SK-N-SH (cell line): ENCODE measurements around the gene AGO3. TPM values are rescaled to one million over a fixed set of nuclear protein-coding genes. Genes with fewer than 3 reads are reported as not detected.

Experiments
- CTCF ChIA-PET: fragments of 300-600, 350-600 bp; formaldehyde crosslinking; extraction: SDS; loops from one replicate; lab custom pipeline; 2021; lab: Yijun Ruan, JAX
- POLR2A ChIA-PET: fragments of 350-600 bp; sonication (Branson Sonifier 250); formaldehyde crosslinking; extraction: SDS; loops from one replicate; lab custom pipeline; 2020; ENCODE audit warnings: antibody characterized with exemption, inconsistent platforms; lab: Yijun Ruan, JAX
- DNase-seq: peaks from one replicate; pipeline ENCODE4 v3.0.0; 2012
- H2AFZ ChIP-seq: fragments of 200-600 bp; sonication (generic); 2 replicates; pipeline ENCODE4 v1.8.1; 2016; ENCODE audit warnings: antibody characterized with exemption, mild to moderate bottlenecking, low read depth
- H3F3A ChIP-seq: fragments of 200-600 bp; sonication (generic); replicated peaks from 2 replicates; pipeline ENCODE3; 2016; ENCODE audit warnings: antibody characterized with exemption, mild to moderate bottlenecking; ENCODE audit not compliant: insufficient read depth
- H3K27ac ChIP-seq, 2 experiments: fragments of 200-500 bp in 1 of 2; fragments of 200-600 bp in 1 of 2; sonication (Bioruptor generic) in 1 of 2; sonication (generic), shearing (Covaris generic) in 1 of 2; 2 replicates each; pipeline versions ENCODE4 v1.5.1 to v1.6.1; 2014 to 2016; ENCODE audit warnings: low read depth in 2 of 2, inconsistent platforms in 1 of 2, low read length in 1 of 2, mild to moderate bottlenecking in 1 of 2, mixed read lengths in 1 of 2
- H3K27me3 ChIP-seq: fragments of 200-600 bp; sonication (generic), shearing (Covaris generic); 2 replicates; pipeline ENCODE4 v1.6.1; 2016; ENCODE audit warnings: mixed run types; ENCODE audit not compliant: insufficient read depth
- H3K36me3 ChIP-seq, 2 experiments: fragments of 200-500 bp in 1 of 2; fragments of 200-600 bp in 1 of 2; sonication (Bioruptor generic) in 1 of 2; sonication (generic) in 1 of 2; replicated peaks in 1 of 2; 2 replicates each; pipeline versions ENCODE3 to v1.5.1; 2014 to 2016; ENCODE audit warnings: low read length in 1 of 2, mild to moderate bottlenecking in 1 of 2; ENCODE audit not compliant: insufficient read depth in 2 of 2, control insufficient read depth in 1 of 2
- H3K4me1 ChIP-seq, 2 experiments: fragments of 200-500 bp in 1 of 2; fragments of 200-600 bp in 1 of 2; sonication (Bioruptor generic) in 1 of 2; sonication (generic), shearing (Covaris generic) in 1 of 2; 2 replicates each; pipeline versions ENCODE4 v1.5.1 to v1.6.1; 2014 to 2016; ENCODE audit warnings: low read depth in 1 of 2, low read length in 1 of 2, mixed run types in 1 of 2; ENCODE audit not compliant: insufficient read depth in 2 of 2, control insufficient read depth in 1 of 2
- H3K4me2 ChIP-seq: fragments of 200-600 bp; sonication (generic), shearing (Covaris generic); 2 replicates; pipeline ENCODE4 v1.6.1; 2017; ENCODE audit warnings: mixed run types
- H3K4me3 ChIP-seq, 2 experiments: fragments of 200-500 bp in 1 of 2; fragments of 200-600 bp in 1 of 2; sonication (Bioruptor generic) in 1 of 2; sonication (generic), shearing (Covaris generic) in 1 of 2; 2 replicates each; pipeline versions ENCODE4 v1.5.1 to v1.8.1; 2014 to 2016; ENCODE audit warnings: low read depth in 2 of 2, inconsistent platforms in 1 of 2, low read length in 1 of 2, mild to moderate bottlenecking in 1 of 2, mixed read lengths in 1 of 2, moderate library complexity in 1 of 2
- H3K79me2 ChIP-seq: fragments of 200-600 bp; sonication (generic); 2 replicates; pipeline ENCODE4 v1.8.1; 2017; ENCODE audit warnings: mild to moderate bottlenecking; ENCODE audit not compliant: insufficient read depth
- H3K9ac ChIP-seq: fragments of 200-600 bp; sonication (generic); 2 replicates; pipeline ENCODE4 v1.6.1; 2017; ENCODE audit warnings: mixed run types
- H3K9me2 ChIP-seq: fragments of 200-600 bp; sonication (generic); 2 replicates; pipeline ENCODE4 v1.6.1; 2017; ENCODE audit warnings: mixed run types
- H3K9me3 ChIP-seq: fragments of 200-600 bp; sonication (generic); 2 replicates; pipeline ENCODE4 v1.6.1; 2017; ENCODE audit warnings: mixed run types, mild to moderate bottlenecking, moderate library complexity
- H4K20me1 ChIP-seq: fragments of 200-600 bp; sonication (generic); 2 replicates; pipeline ENCODE4 v1.6.1; 2017; ENCODE audit warnings: mild to moderate bottlenecking, mixed run types; ENCODE audit not compliant: insufficient read depth
- ELF1 ChIP-seq: IDR thresholded peaks from 2 replicates; pipeline ENCODE4 v1.4.0; 2012
- EP300 ChIP-seq, 2 experiments: IDR thresholded peaks; 2 replicates each; pipeline versions ENCODE4 v1.4.0 to v1.6.1; 2012; ENCODE audit warnings: borderline replicate concordance in 1 of 2, low read depth in 1 of 2, low read length in 1 of 2
- EZH2phosphoT487 ChIP-seq: fragments of 200-600 bp; sonication (generic); IDR thresholded peaks from 2 replicates; pipeline ENCODE4 v1.6.1; 2017; ENCODE audit warnings: low read depth, mixed run types, mild to moderate bottlenecking, antibody characterized with exemption, moderate library complexity, borderline replicate concordance
- FOSL2 ChIP-seq: IDR thresholded peaks from 2 replicates; pipeline ENCODE4 v1.4.0; 2012; ENCODE audit warnings: low read depth, mild to moderate bottlenecking, moderate library complexity, borderline replicate concordance
- MEF2A ChIP-seq: IDR thresholded peaks from 2 replicates; pipeline ENCODE4 v1.4.0; 2012; ENCODE audit warnings: low read depth, borderline replicate concordance
- RAD21 ChIP-seq: IDR thresholded peaks from 2 replicates; pipeline ENCODE4 v1.6.1; 2012; ENCODE audit warnings: mild to moderate bottlenecking, low read length
- RCOR1 ChIP-seq: fragments of 150-350 bp; IDR thresholded peaks from 2 replicates; pipeline ENCODE4 v1.6.1; 2017; ENCODE audit warnings: antibody characterized with exemption, low read length
- RFX5 ChIP-seq: IDR thresholded peaks from 2 replicates; pipeline ENCODE4 v1.6.1; 2012; ENCODE audit warnings: mild to moderate bottlenecking, improper control_type of control experiment, low read length
- RXRA ChIP-seq: IDR thresholded peaks from 2 replicates; pipeline ENCODE4 v1.4.0; 2012; ENCODE audit warnings: low read depth, mild to moderate bottlenecking, borderline replicate concordance
- SIN3A ChIP-seq: IDR thresholded peaks from 2 replicates; pipeline ENCODE4 v1.6.1; 2012; ENCODE audit warnings: low read depth, mild to moderate bottlenecking, low read length, moderate library complexity, borderline replicate concordance
- SMC3 ChIP-seq: IDR thresholded peaks from 2 replicates; pipeline ENCODE4 v1.6.1; 2012; ENCODE audit warnings: low read depth, low read length, improper control_type of control experiment
- TAF1 ChIP-seq: IDR thresholded peaks from 2 replicates; pipeline ENCODE4 v1.6.1; 2012; ENCODE audit warnings: low read depth, mild to moderate bottlenecking, low read length, moderate library complexity, borderline replicate concordance
- TEAD4 ChIP-seq: IDR thresholded peaks from 2 replicates; pipeline ENCODE4 v1.4.0; 2012; ENCODE audit warnings: mild to moderate bottlenecking, borderline replicate concordance; ENCODE audit not compliant: insufficient read depth
- WGBS: methylation state at CpG from one replicate; pipeline ENCODE4 v1.1.6; 2017; ENCODE audit warnings: low lambda C conversion rate; 5-methylcytosine and 5-hydroxymethylcytosine counted together
- polyA plus RNA-seq, 3 experiments: library from polyadenylated mRNA; depleted of rRNA; stranded (reverse); fragments of >200 nt; gene quantifications; 2 replicates each; pipeline ENCODE4 v1.2.3, GENCODE V29; 2012
- TF ChIP-seq, protein P1 (sequence below): IDR thresholded peaks from 2 replicates; pipeline ENCODE4; 2012
- TF ChIP-seq, protein P2 (sequence below): IDR thresholded peaks from 2 replicates; pipeline ENCODE4 v1.4.0; 2012; ENCODE audit warnings: low read depth, borderline replicate concordance
- TF ChIP-seq, protein P3 (sequence below): IDR thresholded peaks from 2 replicates; pipeline ENCODE4 v1.4.0; 2012; ENCODE audit warnings: low read depth
- TF ChIP-seq, protein P4 (sequence below): IDR thresholded peaks from 2 replicates; pipeline ENCODE4 v1.4.0; 2012; ENCODE audit warnings: low read depth, borderline replicate concordance
- TF ChIP-seq, protein P5 (sequence below): fragments of 150-350 bp; IDR thresholded peaks from 2 replicates; pipeline ENCODE4 v1.6.1; 2016; ENCODE audit warnings: mild to moderate bottlenecking, low read depth, low read length
- TF ChIP-seq, protein P6 (sequence below): fragments of 150-350 bp; IDR thresholded peaks from 2 replicates; pipeline ENCODE4 v1.6.1; 2017; ENCODE audit warnings: antibody characterized with exemption, low read length, low read depth, borderline replicate concordance

Gene AGO3
- polyA plus RNA-seq, 1 of the 3 experiments (the other 2 are of a cell fraction), result 6.7 TPM

DNA sequence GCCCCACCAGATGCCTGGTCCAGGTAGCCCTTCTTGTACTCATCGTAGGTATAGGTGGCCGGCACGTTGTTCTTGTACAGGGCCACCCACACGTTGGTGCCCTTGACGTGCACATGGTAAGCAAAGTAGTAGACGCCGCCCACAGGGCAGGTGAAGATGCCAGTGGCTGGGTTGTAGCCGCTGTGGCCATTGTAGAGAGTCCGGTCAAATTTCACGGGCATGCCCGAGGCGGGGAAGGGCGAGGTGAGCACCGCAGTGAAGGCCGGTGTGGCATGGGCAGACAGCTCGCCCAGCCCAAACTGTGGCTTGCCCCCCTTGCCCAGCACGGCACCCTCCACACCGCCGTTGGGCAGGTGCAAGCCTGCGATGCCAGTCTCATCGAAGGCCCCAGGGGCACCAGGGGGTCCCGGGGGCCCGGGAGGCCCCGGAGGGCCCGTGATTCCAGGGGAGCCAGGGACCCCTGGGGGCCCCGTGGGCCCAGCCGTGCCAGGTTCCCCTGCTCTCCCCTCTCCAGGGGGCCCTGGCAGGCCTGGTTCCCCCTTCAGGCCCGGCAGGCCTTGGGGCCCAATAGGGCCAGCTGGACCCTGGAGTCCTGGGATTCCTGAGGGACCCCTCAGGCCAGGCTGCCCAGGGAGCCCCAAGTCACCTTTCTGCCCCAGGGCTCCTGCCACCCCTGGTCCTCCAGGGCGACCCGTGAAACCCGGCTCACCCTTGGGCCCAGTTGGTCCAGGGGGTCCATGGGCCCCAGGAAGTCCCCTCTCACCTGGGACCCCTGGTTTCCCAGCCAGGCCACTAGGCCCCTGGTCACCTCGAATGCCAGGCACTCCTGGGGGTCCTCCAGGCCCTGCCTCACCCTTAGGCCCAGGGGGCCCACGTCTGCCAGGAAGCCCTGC lies 167.0 kb downstream of the AGO3 start:
- ChIA-PET CTCF (interaction anchor here (0.6 to 32.6 kb wide), 6 partner anchors 19 to 188 kb away, joined by 3 to 700 read pairs (median 5); partner anchors contain the start of gene TRAPPC3), POLR2A (interaction anchor here (1.0 kb wide), 1 partner anchor 37 kb away, joined by 5 read pairs; no protein-coding TSS in a partner anchor)
- H3K36me3 ChIP-seq, result peaks cover 11 to 33% of the 10 kb centered on the region in 2 experiments
- H3K9me2 ChIP-seq, result no peaks in the 10 kb centered on the region
- H3F3A ChIP-seq, result peaks cover 20% of the 10 kb centered on the region
- no peak for DNase-seq
- H3K9ac ChIP-seq, result no peak overlapping the region
- TF ChIP-seq, protein P1, sequence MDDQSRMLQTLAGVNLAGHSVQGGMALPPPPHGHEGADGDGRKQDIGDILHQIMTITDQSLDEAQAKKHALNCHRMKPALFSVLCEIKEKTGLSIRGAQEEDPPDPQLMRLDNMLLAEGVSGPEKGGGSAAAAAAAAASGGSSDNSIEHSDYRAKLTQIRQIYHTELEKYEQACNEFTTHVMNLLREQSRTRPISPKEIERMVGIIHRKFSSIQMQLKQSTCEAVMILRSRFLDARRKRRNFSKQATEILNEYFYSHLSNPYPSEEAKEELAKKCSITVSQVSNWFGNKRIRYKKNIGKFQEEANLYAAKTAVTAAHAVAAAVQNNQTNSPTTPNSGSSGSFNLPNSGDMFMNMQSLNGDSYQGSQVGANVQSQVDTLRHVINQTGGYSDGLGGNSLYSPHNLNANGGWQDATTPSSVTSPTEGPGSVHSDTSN, result no peak
- TF ChIP-seq TAF1, result no peak
- TF ChIP-seq, protein P2, sequence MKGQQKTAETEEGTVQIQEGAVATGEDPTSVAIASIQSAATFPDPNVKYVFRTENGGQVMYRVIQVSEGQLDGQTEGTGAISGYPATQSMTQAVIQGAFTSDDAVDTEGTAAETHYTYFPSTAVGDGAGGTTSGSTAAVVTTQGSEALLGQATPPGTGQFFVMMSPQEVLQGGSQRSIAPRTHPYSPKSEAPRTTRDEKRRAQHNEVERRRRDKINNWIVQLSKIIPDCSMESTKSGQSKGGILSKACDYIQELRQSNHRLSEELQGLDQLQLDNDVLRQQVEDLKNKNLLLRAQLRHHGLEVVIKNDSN, result no peak
- TF ChIP-seq, protein P3, sequence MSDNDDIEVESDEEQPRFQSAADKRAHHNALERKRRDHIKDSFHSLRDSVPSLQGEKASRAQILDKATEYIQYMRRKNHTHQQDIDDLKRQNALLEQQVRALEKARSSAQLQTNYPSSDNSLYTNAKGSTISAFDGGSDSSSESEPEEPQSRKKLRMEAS, result no peak
- no peak for TF ChIP-seq RFX5
- no peak for TF ChIP-seq TEAD4
- no peak for TF ChIP-seq MEF2A
- TF ChIP-seq, protein P4, sequence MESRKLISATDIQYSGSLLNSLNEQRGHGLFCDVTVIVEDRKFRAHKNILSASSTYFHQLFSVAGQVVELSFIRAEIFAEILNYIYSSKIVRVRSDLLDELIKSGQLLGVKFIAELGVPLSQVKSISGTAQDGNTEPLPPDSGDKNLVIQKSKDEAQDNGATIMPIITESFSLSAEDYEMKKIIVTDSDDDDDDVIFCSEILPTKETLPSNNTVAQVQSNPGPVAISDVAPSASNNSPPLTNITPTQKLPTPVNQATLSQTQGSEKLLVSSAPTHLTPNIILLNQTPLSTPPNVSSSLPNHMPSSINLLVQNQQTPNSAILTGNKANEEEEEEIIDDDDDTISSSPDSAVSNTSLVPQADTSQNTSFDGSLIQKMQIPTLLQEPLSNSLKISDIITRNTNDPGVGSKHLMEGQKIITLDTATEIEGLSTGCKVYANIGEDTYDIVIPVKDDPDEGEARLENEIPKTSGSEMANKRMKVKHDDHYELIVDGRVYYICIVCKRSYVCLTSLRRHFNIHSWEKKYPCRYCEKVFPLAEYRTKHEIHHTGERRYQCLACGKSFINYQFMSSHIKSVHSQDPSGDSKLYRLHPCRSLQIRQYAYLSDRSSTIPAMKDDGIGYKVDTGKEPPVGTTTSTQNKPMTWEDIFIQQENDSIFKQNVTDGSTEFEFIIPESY, result no peak
- no peak for TF ChIP-seq EZH2phosphoT487
- TF ChIP-seq RAD21, result no peak
- no peak for TF ChIP-seq ELF1
- TF ChIP-seq, protein P5, sequence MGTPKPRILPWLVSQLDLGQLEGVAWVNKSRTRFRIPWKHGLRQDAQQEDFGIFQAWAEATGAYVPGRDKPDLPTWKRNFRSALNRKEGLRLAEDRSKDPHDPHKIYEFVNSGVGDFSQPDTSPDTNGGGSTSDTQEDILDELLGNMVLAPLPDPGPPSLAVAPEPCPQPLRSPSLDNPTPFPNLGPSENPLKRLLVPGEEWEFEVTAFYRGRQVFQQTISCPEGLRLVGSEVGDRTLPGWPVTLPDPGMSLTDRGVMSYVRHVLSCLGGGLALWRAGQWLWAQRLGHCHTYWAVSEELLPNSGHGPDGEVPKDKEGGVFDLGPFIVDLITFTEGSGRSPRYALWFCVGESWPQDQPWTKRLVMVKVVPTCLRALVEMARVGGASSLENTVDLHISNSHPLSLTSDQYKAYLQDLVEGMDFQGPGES, result no peak
- no peak for TF ChIP-seq EP300 (IDR thresholded peaks at IDR 0.05; ENCODE audit: borderline replicate concordance in 1 of 2, low read depth in 1 of 2, low read length in 1 of 2)
- no peak for TF ChIP-seq SMC3
- TF ChIP-seq, protein P6, sequence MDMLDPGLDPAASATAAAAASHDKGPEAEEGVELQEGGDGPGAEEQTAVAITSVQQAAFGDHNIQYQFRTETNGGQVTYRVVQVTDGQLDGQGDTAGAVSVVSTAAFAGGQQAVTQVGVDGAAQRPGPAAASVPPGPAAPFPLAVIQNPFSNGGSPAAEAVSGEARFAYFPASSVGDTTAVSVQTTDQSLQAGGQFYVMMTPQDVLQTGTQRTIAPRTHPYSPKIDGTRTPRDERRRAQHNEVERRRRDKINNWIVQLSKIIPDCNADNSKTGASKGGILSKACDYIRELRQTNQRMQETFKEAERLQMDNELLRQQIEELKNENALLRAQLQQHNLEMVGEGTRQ, result no peak
- TF ChIP-seq SIN3A, result no peak
- TF ChIP-seq RCOR1, result no peak
- no peak for TF ChIP-seq RXRA
- no peak for TF ChIP-seq FOSL2
- H3K27me3 ChIP-seq, result no peaks in the 10 kb centered on the region
- H3K4me3 ChIP-seq, result no peak overlapping the region
- H3K4me1 ChIP-seq, result peaks cover 0 to 57% of the 10 kb centered on the region in 2 experiments; a peak in 2 of 4 replicates
- no peaks in the 10 kb centered on the region for H4K20me1 ChIP-seq
- H3K79me2 ChIP-seq, result no peaks in the 10 kb centered on the region
- H3K4me2 ChIP-seq, result no peak overlapping the region
- peak overlapping the region in 1 of 2 experiments; percentile 50; a peak in 1 of 4 replicates for H3K27ac ChIP-seq
- WGBS, result 92% methylated on average over 14 of the region's 33 CpGs
- no peak overlapping the region for H2AFZ ChIP-seq
- H3K9me3 ChIP-seq, result no peaks in the 10 kb centered on the region
